GM10847 (cell line): ENCODE measurements around the gene KCNK13.

Experiments used
- POLR2A ChIP-seq: IDR thresholded peaks from 2 replicates; pipeline ENCODE4 v1.6.1; 2011; ENCODE audit not compliant: insufficient read length; ENCODE audit errors: extremely low read depth

Gene KCNK13

GRCh38 chr14:90053044-90053443 is 8.8 kb upstream of the KCNK13 start:
- no peak for TF ChIP-seq POLR2A

- TF ChIP-seq POLR2A = no peak
Observed at GRCh38 chr14:90054803-90055202, 7.0 kb upstream of the KCNK13 start.

- no peak for TF ChIP-seq POLR2A
Observed at GRCh38 chr14:90056826-90057225, 5.0 kb upstream of the KCNK13 start.

GRCh38 chr14:90058876-90059458 is 2.8 kb upstream of the KCNK13 start:
- TF ChIP-seq POLR2A = no peak

DNA sequence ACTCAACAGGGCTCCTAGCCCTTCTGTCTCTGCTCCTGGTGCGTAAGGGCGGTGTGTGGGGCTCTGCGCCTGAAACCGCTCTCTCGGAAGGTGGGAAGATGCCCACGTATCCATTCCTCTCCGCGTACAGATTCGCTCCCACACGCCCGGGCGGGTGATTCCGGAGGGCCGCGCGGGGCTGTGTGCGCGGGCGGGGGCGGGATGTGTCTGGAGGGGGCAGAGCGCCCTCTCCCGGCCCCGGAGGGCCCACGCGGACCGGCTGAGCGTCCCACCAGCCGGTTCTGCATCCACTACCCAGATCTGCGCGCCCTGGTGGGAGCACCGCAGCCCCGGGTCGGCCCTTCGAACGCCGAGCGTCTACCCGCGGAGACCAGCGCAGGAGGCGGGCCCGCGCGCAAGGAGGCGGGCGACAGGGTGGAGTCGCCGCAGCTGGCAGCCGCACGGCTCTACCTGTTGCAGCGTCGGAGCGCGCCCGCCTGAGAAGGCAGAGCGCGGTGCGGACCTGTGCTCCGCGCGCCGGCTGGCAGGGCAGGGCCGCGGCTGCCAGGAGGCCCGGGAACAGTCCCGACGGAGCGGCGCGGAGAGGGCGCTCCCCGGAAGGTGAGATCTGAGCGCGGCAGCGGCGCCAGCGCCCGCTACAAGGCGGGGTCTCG is 1.4 kb upstream of the KCNK13 start:
- no peak for TF ChIP-seq POLR2A

GRCh38 chr14:90060965-90061684 is 669 bp upstream of the KCNK13 start:
- TF ChIP-seq POLR2A = no peak

GRCh38 chr14:90062127-90062794 is 467 bp downstream of the KCNK13 start:
- no peak for TF ChIP-seq POLR2A

DNA sequence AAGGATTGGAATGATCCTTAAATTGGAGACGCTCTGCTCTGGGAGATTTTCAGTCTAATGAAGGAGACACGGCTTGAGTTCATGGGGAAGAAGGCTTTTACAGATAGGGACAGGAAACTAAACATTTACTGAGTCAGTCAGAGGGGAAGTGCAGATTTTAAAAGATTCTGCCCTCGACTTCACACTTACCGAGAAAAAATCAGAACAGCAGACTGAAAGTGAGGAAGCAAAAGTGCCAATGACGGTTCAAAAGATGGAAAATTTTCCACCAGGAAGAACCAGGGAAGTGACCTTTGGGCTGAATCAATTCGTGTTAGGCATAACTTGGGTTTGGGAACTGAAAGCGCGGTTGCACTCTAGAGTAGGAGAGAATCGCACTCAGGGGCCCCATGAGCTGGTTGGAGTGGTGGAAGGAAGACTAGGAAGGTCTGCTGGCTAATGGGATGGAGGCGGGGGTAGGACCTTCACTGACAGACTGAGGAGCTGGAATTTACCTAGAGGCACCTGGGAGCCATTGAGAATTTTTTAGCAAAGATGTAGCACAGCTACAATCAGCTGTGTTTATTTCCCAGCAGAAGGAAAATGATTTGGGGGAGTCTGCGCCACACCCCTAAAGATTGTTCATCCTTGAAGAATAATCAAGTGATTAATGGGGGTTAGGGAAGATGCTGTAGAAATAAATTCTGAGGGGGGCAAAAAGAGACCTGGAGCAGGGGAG is 1.2 kb downstream of the KCNK13 start:
- no peak for TF ChIP-seq POLR2A

- no peak for TF ChIP-seq POLR2A
Observed at GRCh38 chr14:90072350-90072749, 10.6 kb downstream of the KCNK13 start.

GRCh38 chr14:90079576-90079975 is 17.8 kb downstream of the KCNK13 start:
- TF ChIP-seq POLR2A = no peak

DNA sequence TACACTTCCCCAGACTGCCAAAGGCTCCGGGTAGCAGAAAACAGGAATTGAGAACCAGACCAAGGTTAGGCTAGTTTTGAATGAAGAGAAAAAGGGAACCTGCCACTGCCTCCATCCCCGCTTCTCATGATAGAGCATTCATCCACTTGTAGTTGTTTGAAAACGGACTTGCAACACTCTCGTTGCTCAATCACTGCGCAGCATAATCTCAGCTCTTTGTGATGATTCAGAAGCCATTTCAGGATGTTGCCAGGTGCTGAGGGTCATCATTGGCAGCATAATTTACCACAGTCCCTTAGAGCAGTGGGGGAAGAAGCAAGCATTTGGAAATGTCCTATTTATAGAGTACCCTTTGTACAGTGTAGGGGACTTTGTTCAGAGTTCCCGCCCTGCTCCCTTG is 25.6 kb downstream of the KCNK13 start:
- no peak for TF ChIP-seq POLR2A

- no peak for TF ChIP-seq POLR2A
Observed at GRCh38 chr14:90088176-90088575, 26.4 kb downstream of the KCNK13 start.

DNA sequence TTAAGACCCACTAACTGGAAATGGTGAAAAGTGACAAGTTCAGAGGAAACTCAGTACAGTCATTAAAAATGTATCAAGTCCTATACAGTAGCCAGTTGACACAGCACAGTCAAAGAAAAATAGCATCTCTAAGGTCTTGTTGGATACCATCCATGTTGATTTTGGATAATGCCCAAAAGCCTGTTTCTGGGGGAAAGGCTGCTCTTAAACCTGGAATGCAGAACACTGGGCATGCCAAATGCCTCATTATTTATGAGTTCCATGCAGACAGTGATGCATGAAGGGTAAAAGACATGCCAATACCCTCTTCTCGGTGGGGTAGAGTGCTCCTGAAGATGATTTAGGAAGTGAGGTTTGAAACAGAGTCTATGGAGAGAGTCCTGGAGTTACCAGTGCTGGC is 29.6 kb downstream of the KCNK13 start:
- no peak for TF ChIP-seq POLR2A

GRCh38 chr14:90093942-90094595 is 32.3 kb downstream of the KCNK13 start:
- TF ChIP-seq POLR2A = no peak

DNA sequence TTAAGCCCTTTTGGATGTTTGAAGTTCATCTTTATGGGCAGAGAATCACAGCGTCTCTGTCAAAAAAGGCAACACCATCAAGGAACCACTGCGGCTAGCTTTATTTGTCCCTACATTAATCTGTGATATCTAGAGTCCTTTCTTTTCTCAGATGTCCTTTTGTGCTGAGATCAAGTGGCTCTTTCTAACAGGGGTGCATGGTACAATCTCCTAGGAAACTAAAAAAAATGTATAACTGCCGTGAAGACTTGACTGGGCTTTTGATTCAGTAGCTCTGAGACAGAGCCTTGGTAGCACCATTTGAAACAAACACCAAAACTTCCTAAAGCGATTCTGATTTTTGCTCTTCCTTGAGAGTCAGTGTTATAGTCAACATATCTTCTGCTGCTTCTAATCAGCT is 33.3 kb downstream of the KCNK13 start:
- TF ChIP-seq POLR2A = no peak
